H1 (cell line): ENCODE data around the gene GRIP1. TPM values are rescaled to one million over a fixed set of nuclear protein-coding genes. Genes with fewer than 3 reads are reported as not detected.

Source experiments
- CTCF ChIA-PET: fragments of 300-600 bp; sonication (Branson Sonifier 250); formaldehyde crosslinking; loops from one replicate; lab custom pipeline; 2021; ENCODE audit not compliant: partially characterized antibody; lab: Charles Lee
- POLR2A ChIA-PET: fragments of 300-600 bp; sonication (Branson Sonifier 250); formaldehyde crosslinking; loops from one replicate; lab custom pipeline; 2021; ENCODE audit warnings: inconsistent platforms; ENCODE audit not compliant: partially characterized antibody; lab: Charles Lee
- DNase-seq, 2 experiments: peaks; one replicate each; pipeline versions ENCODE4 v3.0.0 to v3.0.0-alpha.2; 2010 to 2022; ENCODE audit warnings: low spot score in 2 of 2, low read depth in 1 of 2, mixed read lengths in 1 of 2
- FAIRE-seq: peaks from 2 replicates; lab custom pipeline; 2011; peaks lifted over from hg19 to GRCh38; lab: Jason Lieb, UNC
- H2AFZ ChIP-seq: 2 replicates; pipeline ENCODE4 v1.8.1; 2012; ENCODE audit warnings: low read length, inconsistent platforms
- H2AK5ac ChIP-seq: 2 replicates; pipeline ENCODE4 v1.6.1; 2013; ENCODE audit warnings: low read depth, low read length
- H2BK120ac ChIP-seq: replicated peaks from 2 replicates; pipeline ENCODE3; 2013; ENCODE audit warnings: low read depth, low read length, inconsistent platforms
- H2BK12ac ChIP-seq: 2 replicates; pipeline ENCODE4 v1.6.1; 2013; ENCODE audit warnings: low read depth, low read length
- H2BK15ac ChIP-seq: 2 replicates; pipeline ENCODE4 v1.6.1; 2013; ENCODE audit warnings: low read length
- H2BK20ac ChIP-seq: 2 replicates; pipeline ENCODE4 v1.6.1; 2013; ENCODE audit warnings: low read length
- H2BK5ac ChIP-seq: 2 replicates; pipeline ENCODE4 v1.6.1; 2013; ENCODE audit warnings: low read depth, low read length
- H3K14ac ChIP-seq: 2 replicates; pipeline ENCODE4 v1.6.1; 2013; ENCODE audit warnings: inconsistent platforms; ENCODE audit not compliant: insufficient read length
- H3K18ac ChIP-seq: 2 replicates; pipeline ENCODE4 v1.6.1; 2013; ENCODE audit warnings: low read length; ENCODE audit errors: extremely low read depth
- H3K23ac ChIP-seq: 2 replicates; pipeline ENCODE4 v1.6.1; 2013; ENCODE audit warnings: inconsistent platforms; ENCODE audit not compliant: insufficient read length
- H3K23me2 ChIP-seq: 2 replicates; pipeline ENCODE4 v1.6.1; 2013; ENCODE audit warnings: low read depth, low read length
- H3K27ac ChIP-seq: 2 replicates; pipeline ENCODE4 v1.6.1; 2011; ENCODE audit warnings: low read depth, low read length, inconsistent platforms
- H3K27me3 ChIP-seq, 4 experiments: replicated peaks in 1 of 4; 1 replicate in 1 of 4; 2 replicates in 3 of 4; pipeline versions ENCODE4 v1.6.1 to v1.8.1; 2011 to 2013; ENCODE audit warnings: low read length in 3 of 4, mild to moderate bottlenecking in 3 of 4, inconsistent platforms in 2 of 4, mixed read lengths in 2 of 4, moderate library complexity in 1 of 4; ENCODE audit not compliant: control insufficient read depth in 3 of 4, insufficient read depth in 3 of 4; ENCODE audit errors: extremely low read depth in 1 of 4
- H3K36me3 ChIP-seq, 4 experiments: 2 replicates each; pipeline versions ENCODE4 v1.6.1 to v1.8.1; 2011 to 2013; ENCODE audit warnings: mild to moderate bottlenecking in 4 of 4, low read length in 3 of 4, moderate library complexity in 2 of 4, control low read depth in 1 of 4, inconsistent platforms in 1 of 4; ENCODE audit not compliant: insufficient read depth in 4 of 4, control insufficient read depth in 2 of 4
- H3K4ac ChIP-seq: replicated peaks from 2 replicates; pipeline ENCODE3; 2013; ENCODE audit warnings: low read length, low read depth, mixed read lengths, inconsistent platforms; ENCODE audit not compliant: insufficient read length
- H3K4me1 ChIP-seq, 4 experiments: replicated peaks in 1 of 4; 1 replicate in 1 of 4; 2 replicates in 3 of 4; pipeline versions ENCODE4 v1.6.1 to v1.8.1; 2011 to 2013; ENCODE audit warnings: low read length in 3 of 4, inconsistent platforms in 2 of 4, mixed read lengths in 1 of 4; ENCODE audit not compliant: insufficient read depth in 4 of 4, control insufficient read depth in 3 of 4
- H3K4me2 ChIP-seq, 2 experiments: 2 replicates each; pipeline versions ENCODE4 v1.6.1 to v1.8.1; 2011 to 2013; ENCODE audit warnings: low read depth in 2 of 2, low read length in 2 of 2, control low read depth in 1 of 2, inconsistent platforms in 1 of 2, mild to moderate bottlenecking in 1 of 2; ENCODE audit not compliant: insufficient read depth in 1 of 2
- H3K4me3 ChIP-seq, 4 experiments: fragments of 200-600, 300-600 bp in 1 of 4; sonication (generic), shearing (Covaris generic), sonication (Bioruptor Twin) in 1 of 4; 2 replicates each; pipeline versions ENCODE4 v1.5.1 to v1.8.1; 2011 to 2016; ENCODE audit warnings: low read length in 4 of 4, low read depth in 3 of 4, control low read depth in 2 of 4, inconsistent platforms in 2 of 4, mild to moderate bottlenecking in 2 of 4, mixed read lengths in 1 of 4, moderate library complexity in 1 of 4; ENCODE audit not compliant: insufficient read depth in 2 of 4; ENCODE audit errors: extremely low read depth in 1 of 4
- H3K56ac ChIP-seq: replicated peaks from 2 replicates; pipeline ENCODE3; 2013; ENCODE audit warnings: low read depth, mild to moderate bottlenecking, mixed read lengths, low read length, inconsistent platforms; ENCODE audit not compliant: insufficient read length
- H3K79me1 ChIP-seq: 2 replicates; pipeline ENCODE4 v1.6.1; 2013; ENCODE audit warnings: low read depth, low read length, control low read depth
- H3K79me2 ChIP-seq, 2 experiments: 2 replicates each; pipeline versions ENCODE4 v1.6.1 to v1.8.1; 2012 to 2013; ENCODE audit warnings: low read length in 2 of 2, mild to moderate bottlenecking in 2 of 2, inconsistent platforms in 1 of 2; ENCODE audit not compliant: insufficient read depth in 2 of 2, control insufficient read depth in 1 of 2
- H3K9ac ChIP-seq, 4 experiments: replicated peaks in 1 of 4; 1 replicate in 1 of 4; 2 replicates in 3 of 4; pipeline versions ENCODE4 v1.6.1 to v1.8.1; 2011 to 2013; ENCODE audit warnings: low read depth in 3 of 4, low read length in 3 of 4, control low read depth in 2 of 4, mild to moderate bottlenecking in 2 of 4, moderate library complexity in 2 of 4, inconsistent platforms in 1 of 4; ENCODE audit errors: extremely low read depth in 1 of 4
- H3K9me3 ChIP-seq, 2 experiments: 2 replicates each; pipeline versions ENCODE4 v1.6.1 to v1.8.1; 2012 to 2013; ENCODE audit warnings: mild to moderate bottlenecking in 2 of 2, moderate library complexity in 2 of 2, control low read depth in 1 of 2, inconsistent platforms in 1 of 2, low read depth in 1 of 2, low read length in 1 of 2, mixed read lengths in 1 of 2; ENCODE audit not compliant: insufficient read depth in 2 of 2
- H4K20me1 ChIP-seq, 2 experiments: replicated peaks in 1 of 2; 2 replicates each; pipeline versions ENCODE3 to v1.8.1; 2011 to 2013; ENCODE audit warnings: inconsistent platforms in 2 of 2, low read length in 2 of 2, mild to moderate bottlenecking in 1 of 2; ENCODE audit not compliant: insufficient read depth in 2 of 2, control insufficient read depth in 1 of 2
- H4K5ac ChIP-seq: 2 replicates; pipeline ENCODE4 v1.6.1; 2013; ENCODE audit warnings: low read length, low read depth, mixed read lengths, inconsistent platforms; ENCODE audit not compliant: insufficient read length
- H4K8ac ChIP-seq: 2 replicates; pipeline ENCODE4 v1.8.0; 2013; ENCODE audit warnings: mild to moderate bottlenecking, moderate library complexity, low read length, inconsistent platforms; ENCODE audit not compliant: insufficient read depth; ENCODE audit errors: extremely low read depth
- H4K91ac ChIP-seq: replicated peaks from 2 replicates; pipeline ENCODE3; 2013; ENCODE audit warnings: low read length, mixed read lengths, inconsistent platforms; ENCODE audit not compliant: insufficient read length
- CHD1 ChIP-seq: IDR thresholded peaks from 2 replicates; pipeline ENCODE4 v1.6.1; 2012; ENCODE audit warnings: low read depth, low read length, improper control_type of control experiment
- CHD2 ChIP-seq: IDR thresholded peaks from 2 replicates; pipeline ENCODE4 v1.6.1; 2012; ENCODE audit warnings: low read length, improper control_type of control experiment
- KDM4A ChIP-seq: IDR thresholded peaks from one replicate; pipeline ENCODE4 v1.7.1; 2012; ENCODE audit warnings: low read depth, mild to moderate bottlenecking, moderate library complexity, low read length, inconsistent platforms; ENCODE audit not compliant: severe bottlenecking
- NRF1 ChIP-seq: IDR thresholded peaks from 2 replicates; pipeline ENCODE4 v1.6.1; 2011; ENCODE audit warnings: mild to moderate bottlenecking, low read depth, low read length, improper control_type of control experiment
- TAF7 ChIP-seq: optimal IDR thresholded peaks from 2 replicates; pipeline ENCODE3; 2011; ENCODE audit warnings: low read depth, mild to moderate bottlenecking, inconsistent platforms, low read length, moderate library complexity, borderline replicate concordance
- ZNF274 ChIP-seq: IDR thresholded peaks from 2 replicates; pipeline ENCODE4 v1.7.0; 2012; ENCODE audit warnings: low read length, borderline replicate concordance; ENCODE audit errors: extremely low read depth
- WGBS, 2 experiments: shearing (Covaris generic) in 1 of 2; methylation state at CpG; one replicate each; pipeline versions ENCODE4 v1.1.6 to v1.1.7; 2013 to 2015; ENCODE audit warnings: low lambda C conversion rate in 2 of 2, mixed read lengths in 2 of 2, inconsistent platforms in 1 of 2, low coverage in 1 of 2, missing lambda C conversion rate in 1 of 2; ENCODE audit not compliant: insufficient replicate concordance in 2 of 2, insufficient coverage in 1 of 2, insufficient read length in 1 of 2; ENCODE audit errors: extremely low coverage in 1 of 2, missing lambda C conversion rate in 1 of 2; 5-methylcytosine and 5-hydroxymethylcytosine counted together
- polyA plus RNA-seq, 7 experiments: library from polyadenylated mRNA; depleted of rRNA in 3 of 7; stranded (reverse) in 5 of 7; unstranded in 2 of 7; fragments of >200 nt in 5 of 7; fragments of 200-250 nt in 2 of 7; gene quantifications; 1 replicate in 5 of 7; 2 replicates in 1 of 7; 4 replicates in 1 of 7; pipeline versions ENCODE4 v1.2.1 to v1.2.3, GENCODE V29; 2011 to 2013; ENCODE audit warnings: missing spikeins in 2 of 7, mixed read lengths in 2 of 7
- total RNA-seq: library from RNA; stranded (reverse); fragmentation: NEBNext Ultra II Directional; extraction: Animal tissue kit (Norgen Biotek cat#: 25700); gene quantifications from 2 replicates; pipeline ENCODE4 v1.2.1, GENCODE V29; 2021
- TF ChIP-seq, protein P1 (sequence below): IDR thresholded peaks from 2 replicates; pipeline ENCODE4 v1.6.1; 2011; ENCODE audit warnings: low read depth, mild to moderate bottlenecking, low read length; ENCODE audit not compliant: insufficient read depth

The GRIP1 gene
- total and polyA plus RNA-seq, 2 of the 8 experiments (the other 6 are each of a cell fraction or from before 2014, with no cell fraction given), result 4.5 to 27.3 TPM

DNA sequence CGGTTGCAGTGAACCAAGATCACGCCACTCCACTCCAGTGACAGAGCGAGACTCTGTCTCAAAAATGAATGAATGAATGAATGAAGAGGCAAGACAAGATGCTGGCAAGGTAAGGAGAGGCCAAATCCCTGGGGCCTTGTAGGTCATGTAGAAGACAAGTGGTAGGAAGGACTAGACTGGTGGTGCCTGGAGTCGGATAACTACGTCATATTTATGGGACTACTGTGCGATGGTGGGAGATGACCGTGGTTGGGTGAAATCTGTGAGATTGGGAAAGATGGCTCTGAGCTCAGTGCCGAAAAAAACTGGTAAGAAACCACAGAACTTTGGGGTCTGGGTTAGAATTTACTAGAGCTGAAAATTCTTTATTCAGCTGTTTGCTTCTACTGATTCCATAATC lies 326.0 kb downstream of the GRIP1 start:
- Histone ChIP-seq H3K9me3 (no peaks in the 10 kb centered on the region), H3K18ac (no peak overlapping the region), H3K14ac (no peak overlapping the region), H4K5ac (no peak overlapping the region), H3K27ac (no peak overlapping the region), H3K4ac (no peak overlapping the region), H2BK15ac (no peak overlapping the region), H3K4me3 (no peak overlapping the region), H3K9ac (no peak overlapping the region), H3K23ac (no peak overlapping the region), H3K36me3 (no peaks in the 10 kb centered on the region), H2AK5ac (no peak overlapping the region), H3K79me2 (no peaks in the 10 kb centered on the region), H4K91ac (no peak overlapping the region), H2BK12ac (no peak overlapping the region), H2AFZ (no peak overlapping the region), H4K20me1 (no peaks in the 10 kb centered on the region), H3K56ac (no peak overlapping the region), H2BK120ac (no peak overlapping the region), H3K4me2 (no peak overlapping the region), H3K79me1 (no peaks in the 10 kb centered on the region), H4K8ac (no peak overlapping the region), H2BK20ac (no peak overlapping the region), H3K4me1 (peaks cover 0 to 4% (median 1%) of the 10 kb centered on the region in 4 experiments; a peak in 3 of 7 replicates), H3K27me3 (no peaks in the 10 kb centered on the region), H3K23me2 (no peaks in the 10 kb centered on the region), H2BK5ac (no peak overlapping the region)
- WGBS, 2 experiments, result 93% methylated on average over 8 of the region's 8 CpGs; no CpG with 5 or more reads in 1 of the 2 experiments
- CTCF ChIA-PET, result interaction anchor here (0.9 to 5.5 kb wide), 16 partner anchors 9 to 342 kb away, joined by 3 to 25 read pairs (median 8); no protein-coding TSS in a partner anchor
- TF ChIP-seq, protein P1, sequence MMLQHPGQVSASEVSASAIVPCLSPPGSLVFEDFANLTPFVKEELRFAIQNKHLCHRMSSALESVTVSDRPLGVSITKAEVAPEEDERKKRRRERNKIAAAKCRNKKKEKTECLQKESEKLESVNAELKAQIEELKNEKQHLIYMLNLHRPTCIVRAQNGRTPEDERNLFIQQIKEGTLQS, result no peak
- no peak for TF ChIP-seq TAF7
- TF ChIP-seq CHD1, result no peak
- TF ChIP-seq CHD2, result no peak
- no peak for TF ChIP-seq NRF1
- no peak for TF ChIP-seq KDM4A
- no peak for TF ChIP-seq ZNF274
- no peak for FAIRE-seq
- POLR2A ChIA-PET, result interaction anchor here (1.1 kb wide), 1 partner anchor 35 kb away, joined by 3 read pairs; no protein-coding TSS in a partner anchor
- no peak for DNase-seq
